NCI-H128 (cell line): ENCODE results near the gene CLEC16A.
A peak's percentile ranks its signal among the peaks of the same experiment; 100 is the strongest.
"Not testable (repeated sequence)": the region's sequence is repeated elsewhere in the genome, so short reads cannot be mapped to it uniquely, and the experiment has no call there.

Experiments
- DNase-seq: peaks from one replicate; lab custom pipeline; 2025; ENCODE audit not compliant: unreplicated experiment; lab: John Stamatoyannopoulos, UW

CLEC16A gene

DNA sequence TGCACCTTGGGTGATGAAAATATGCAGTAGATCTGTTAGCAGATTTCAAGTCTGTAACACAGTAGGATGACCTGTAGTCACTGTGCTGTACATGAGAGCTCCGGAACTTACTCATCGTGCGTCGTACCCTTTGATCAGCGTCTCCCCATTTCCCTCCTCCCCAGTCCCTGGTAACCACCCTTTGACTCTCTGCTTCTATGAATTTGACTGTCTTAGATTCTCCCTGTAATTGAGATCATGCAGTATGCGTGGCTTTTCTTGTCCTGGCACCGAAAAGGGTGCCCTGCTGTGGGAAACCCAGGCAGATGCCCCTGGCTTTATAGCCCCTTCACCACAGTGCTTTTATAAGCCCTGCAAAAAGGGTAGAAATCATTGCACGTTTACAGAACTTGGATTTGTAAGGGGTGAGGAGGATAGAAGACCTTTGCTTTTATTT is 20.5 kb downstream of the CLEC16A start:
- DNase-seq: no peak

- no peak for DNase-seq
These were observed 21.2 kb downstream of the CLEC16A start for GRCh38 chr16:10965440-10966061.

GRCh38 chr16:10966129-10966528 is 21.8 kb downstream of the CLEC16A start:
- DNase-seq: no peak

DNA sequence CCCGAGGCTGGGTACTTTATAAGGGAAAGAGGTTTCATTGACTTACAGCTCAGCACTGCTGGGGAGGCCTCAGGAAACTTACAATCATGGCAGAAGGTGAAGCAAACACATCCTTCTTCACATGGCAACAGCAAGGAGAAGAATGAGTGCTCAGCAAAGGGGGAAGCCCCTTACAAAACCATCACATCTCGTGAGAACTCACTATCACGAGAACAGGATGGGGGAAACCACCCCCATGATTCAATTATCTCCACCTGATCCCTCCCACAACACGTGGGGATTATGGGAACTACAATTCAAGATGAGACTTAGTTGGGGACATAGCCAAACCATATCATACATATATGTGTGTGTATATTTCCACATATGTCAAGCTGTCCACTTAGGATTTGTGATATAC is 22.2 kb downstream of the CLEC16A start:
- not testable (repeated sequence) for DNase-seq

DNA sequence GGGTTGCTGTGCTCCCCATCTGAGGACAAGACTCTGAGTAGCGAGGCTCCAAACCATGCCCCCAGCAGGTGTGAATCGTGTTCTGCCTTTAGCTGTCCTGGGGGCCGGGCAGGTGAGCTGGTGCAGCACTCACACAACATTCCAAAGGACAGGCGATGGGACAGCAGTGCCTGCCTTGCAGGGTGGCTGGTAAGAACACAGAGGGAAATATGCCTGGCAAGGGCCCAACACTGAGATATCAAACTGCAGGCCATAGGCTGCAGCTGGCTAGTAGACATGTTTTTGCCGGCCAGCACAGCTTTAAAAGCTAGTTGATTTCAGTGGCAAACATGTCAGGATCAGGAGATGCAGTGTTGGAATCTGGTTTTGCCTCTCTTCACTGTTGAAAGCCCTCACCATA is 23.6 kb downstream of the CLEC16A start:
- DNase-seq: no peak

GRCh38 chr16:10968498-10968897 is 24.1 kb downstream of the CLEC16A start:
- no peak for DNase-seq

DNA sequence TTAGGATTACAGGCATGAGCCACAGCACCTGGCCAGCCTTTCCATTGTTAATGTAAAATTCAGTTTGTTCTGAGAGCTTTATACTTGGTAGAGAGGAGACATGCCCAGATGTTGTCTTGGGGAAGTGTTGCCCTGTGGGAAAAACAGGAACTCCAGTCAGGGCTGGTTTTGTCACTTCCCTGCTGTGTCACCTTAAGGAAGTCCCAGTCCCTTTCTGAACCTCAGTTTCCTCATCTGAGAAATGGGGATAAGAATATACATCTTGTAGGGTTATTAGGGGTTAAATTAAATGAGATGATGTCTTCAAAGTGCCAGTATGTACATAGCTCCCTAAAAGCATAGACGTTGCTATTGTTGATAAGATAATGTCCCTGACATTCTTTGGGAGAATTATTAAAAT is 25.3 kb downstream of the CLEC16A start:
- no peak for DNase-seq

DNA sequence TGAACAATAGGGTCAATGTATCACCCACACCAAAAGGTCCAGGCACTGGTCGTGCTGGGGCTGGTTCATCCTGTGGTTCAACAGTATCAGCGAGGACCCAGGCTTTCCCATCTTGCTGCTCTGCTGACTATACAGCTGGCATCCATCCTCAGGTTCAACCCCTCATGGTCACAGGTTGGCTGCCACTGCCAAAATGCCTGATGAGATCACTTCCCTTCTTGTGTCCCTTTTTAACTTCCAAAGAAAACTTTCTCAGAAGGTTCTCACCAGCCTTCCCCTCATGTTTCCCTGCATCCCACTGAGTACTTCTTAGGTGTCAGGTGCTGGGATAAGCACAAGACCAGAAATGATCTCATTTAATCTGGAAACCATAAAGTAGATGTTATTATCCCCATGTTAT is 25.7 kb downstream of the CLEC16A start:
- DNase-seq: no peak

DNA sequence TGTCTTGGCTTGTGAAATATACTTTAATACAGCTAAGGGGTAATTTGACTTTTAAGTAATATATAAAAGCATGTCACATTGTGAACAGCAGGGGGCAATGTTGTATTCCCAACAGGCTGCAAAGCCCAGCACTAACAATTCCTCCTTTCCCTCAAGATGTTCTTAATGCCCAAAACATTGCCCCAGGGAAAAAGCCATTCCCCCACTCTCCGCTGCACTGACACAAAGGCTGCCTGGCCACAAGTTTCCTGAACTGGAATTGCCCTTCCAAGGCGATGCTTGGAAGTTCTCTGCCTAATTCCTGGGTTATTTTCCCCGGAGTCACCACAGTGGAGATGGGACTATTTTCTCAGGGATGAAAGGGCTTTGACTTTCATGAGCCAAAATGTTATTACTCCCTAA is 27.2 kb downstream of the CLEC16A start:
- DNase-seq: peak; percentile 25

DNA sequence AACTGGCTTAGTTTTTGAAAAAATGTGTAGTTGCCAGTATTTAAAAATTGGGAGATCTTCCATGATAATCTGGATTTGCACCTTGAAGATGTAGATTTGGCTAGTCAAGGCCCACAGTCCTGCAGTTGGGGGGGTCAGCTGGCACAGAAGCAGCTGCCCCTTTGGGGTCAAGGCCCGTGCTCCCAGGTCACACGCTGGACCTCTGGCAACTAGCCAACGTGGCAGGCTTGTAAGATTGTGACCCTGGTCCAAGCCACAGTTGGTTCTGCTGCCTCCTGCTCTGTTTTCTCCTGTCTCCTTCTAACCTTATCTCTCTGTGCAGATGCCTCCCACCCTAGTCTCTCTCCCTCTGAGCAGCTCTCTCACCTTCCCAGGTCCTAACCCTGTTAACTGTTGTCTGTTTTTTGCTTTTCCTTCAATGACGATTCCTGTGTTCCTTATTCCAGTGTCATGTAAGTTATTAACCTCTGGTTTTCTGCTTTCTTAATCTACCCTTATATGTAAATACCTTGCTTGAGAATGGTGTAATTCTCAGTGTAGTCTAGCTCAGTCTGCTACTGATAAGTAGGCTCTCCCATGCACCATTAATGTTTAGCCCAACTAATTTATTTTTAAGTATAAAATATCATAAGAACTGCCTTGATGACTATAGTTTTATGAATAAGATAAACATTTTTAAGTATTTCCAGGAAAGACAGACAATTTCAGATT is 27.9 kb downstream of the CLEC16A start:
- no peak for DNase-seq

DNA sequence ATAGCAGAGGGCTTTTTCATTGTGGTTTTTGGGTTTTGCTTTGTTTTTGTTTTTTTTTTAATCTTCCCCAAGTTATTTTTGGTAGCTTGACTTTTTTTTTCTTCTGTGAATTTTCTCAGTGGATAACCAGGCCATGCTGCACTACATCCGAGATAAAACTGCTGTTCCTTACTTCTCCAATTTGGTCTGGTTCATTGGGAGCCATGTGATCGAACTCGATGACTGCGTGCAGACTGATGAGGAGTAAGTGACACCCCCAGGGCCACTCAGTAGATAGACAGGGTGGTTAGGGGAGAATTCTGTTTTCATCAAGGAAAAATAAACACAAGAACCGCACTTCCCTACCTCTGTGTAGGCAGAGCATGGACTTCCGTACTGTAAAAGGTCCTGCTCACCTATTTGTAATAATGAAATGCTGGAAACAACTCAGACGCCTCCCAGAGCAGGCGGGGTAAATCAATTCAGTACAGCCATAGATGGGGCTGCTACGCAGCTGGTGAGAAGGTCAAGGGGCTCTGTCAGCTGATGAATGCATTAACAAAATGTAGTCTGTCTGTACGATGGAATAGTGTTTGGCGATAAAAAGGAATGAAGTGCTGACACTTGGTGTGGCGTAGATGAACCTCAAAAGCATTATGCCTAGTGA is 28.6 kb downstream of the CLEC16A start:
- DNase-seq: no peak

GRCh38 chr16:10976634-10977033 is 32.3 kb downstream of the CLEC16A start:
- DNase-seq: no peak

DNA sequence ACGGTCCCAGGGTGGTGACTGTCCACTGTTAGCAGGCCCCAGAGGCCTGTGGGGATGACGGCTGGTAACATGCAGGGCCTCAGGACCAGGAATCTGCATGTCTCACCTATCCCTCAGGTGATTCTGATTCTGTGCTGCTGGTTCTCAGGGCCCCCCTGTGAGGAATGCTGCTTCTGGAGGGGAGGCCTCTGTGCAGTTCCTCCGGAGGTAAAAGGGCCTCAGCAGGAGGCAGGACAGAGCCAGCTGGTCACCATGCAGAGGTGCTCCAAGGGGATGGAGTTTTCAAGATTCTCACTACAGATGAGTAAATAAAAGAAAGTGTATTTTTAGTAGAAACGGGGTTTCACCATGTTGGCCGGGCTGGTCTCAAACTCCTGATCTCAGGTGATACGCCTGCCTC is 33.8 kb downstream of the CLEC16A start:
- no peak for DNase-seq

- no peak for DNase-seq
These were observed 34.6 kb downstream of the CLEC16A start for GRCh38 chr16:10978871-10979446.

- DNase-seq: no peak
These were observed 35.6 kb downstream of the CLEC16A start for GRCh38 chr16:10979717-10980601.

DNA sequence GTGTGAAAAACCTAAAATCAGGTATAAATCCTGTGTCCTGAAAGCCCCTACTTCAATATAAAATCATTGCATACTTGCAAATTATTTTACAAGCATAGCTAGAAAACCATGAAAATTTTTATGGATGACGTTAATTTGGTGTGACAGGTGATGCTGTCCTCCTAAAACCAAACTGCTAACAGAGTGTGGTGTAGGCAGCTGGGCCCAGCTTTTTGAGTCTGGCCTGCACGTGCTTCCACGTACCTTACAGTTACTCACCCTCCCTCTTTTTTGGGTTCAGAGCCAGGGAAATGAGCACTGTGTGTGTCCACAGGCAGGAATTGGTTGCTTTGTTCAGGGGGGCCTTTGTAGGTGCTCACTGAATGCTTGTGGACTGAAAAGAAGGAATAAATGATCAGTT is 36.4 kb downstream of the CLEC16A start:
- no peak for DNase-seq

DNA sequence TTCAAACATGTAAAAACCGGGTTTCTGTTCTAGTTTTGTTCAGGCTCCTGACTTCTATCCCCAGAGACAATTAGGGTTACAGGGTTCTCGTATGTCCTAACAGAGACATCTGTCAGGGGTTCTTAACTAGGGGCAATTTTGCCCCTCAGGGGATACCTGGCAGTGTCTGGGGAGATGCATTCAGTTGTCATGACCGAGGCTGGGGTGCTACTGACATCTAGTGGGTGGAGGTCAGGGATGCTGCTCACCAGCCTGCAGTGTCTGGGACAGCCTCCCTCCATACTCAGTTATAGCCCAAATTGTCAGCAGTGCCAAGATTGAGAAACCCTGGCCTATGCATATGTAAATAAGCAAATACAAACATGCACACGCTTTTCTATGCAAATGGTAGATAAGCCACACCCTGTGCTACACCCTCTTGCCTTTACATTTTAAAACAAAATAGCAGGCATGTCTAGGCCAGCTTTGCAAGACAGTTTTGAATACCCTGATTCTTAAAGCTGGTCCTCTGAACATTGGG is 37.4 kb downstream of the CLEC16A start:
- no peak for DNase-seq

DNA sequence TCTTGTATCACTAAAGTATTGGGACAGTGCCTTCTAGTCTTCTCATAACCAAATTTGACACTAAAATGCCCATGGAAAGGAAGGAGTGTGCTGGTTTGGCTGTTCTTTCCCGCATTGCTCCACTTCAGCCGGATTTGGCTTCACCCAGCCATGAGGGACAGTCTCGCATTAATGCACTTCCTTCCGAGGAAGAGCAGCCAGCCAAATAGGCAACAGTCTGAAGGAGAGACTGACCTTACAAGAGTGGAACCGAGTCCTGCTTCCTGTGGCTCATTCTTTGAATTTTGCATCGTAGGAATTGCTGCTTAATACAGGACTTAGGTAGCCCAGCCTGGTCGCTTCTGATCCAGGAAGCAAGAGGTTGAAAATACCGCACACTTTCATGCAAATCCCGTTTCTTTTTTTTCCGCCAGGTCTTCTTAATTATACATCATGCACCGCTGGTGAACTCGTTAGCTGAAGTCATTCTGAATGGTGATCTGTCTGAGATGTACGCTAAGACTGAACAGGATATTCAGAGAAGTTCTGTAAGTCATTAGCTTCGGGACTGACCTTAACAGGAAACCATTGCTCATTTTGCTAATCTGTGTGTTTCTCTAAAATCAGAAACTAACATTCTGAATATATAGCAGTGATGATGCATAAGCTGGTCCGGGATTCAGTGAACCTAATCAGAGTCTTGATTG is 38.2 kb downstream of the CLEC16A start:
- DNase-seq: no peak

- no peak for DNase-seq
These were observed 38.8 kb downstream of the CLEC16A start for GRCh38 chr16:10983159-10983558.

GRCh38 chr16:10984509-10984908 is 40.1 kb downstream of the CLEC16A start:
- no peak for DNase-seq
